NT2/D1 (cell line): ENCODE data around the gene IL20.

Source experiments
- SUZ12 ChIP-seq: IDR thresholded peaks from 2 replicates; pipeline ENCODE4 v1.6.1; 2011; ENCODE audit not compliant: insufficient read length, insufficient read depth; ENCODE audit errors: extremely low read depth
- YY1 ChIP-seq: IDR thresholded peaks from 2 replicates; pipeline ENCODE4 v1.6.1; 2011; ENCODE audit not compliant: insufficient read length, insufficient read depth
- ZNF274 ChIP-seq: IDR thresholded peaks from 2 replicates; pipeline ENCODE4 v1.6.1; 2011; ENCODE audit warnings: mild to moderate bottlenecking, low read depth, low read length

- TF ChIP-seq YY1 (no peak), SUZ12 (no peak), ZNF274 (no peak)
These were observed 40.1 kb downstream of the IL20 start for GRCh38 chr1:206905295-206906164.
